ENCODE results near the gene WDR19. TPM values are rescaled to one million over a fixed set of nuclear protein-coding genes. Genes with fewer than 3 reads are reported as not detected.

The WDR19 gene
- total RNA-seq, 1 experiment from 2014 or later: 23.3 TPM

- DNase-seq: no peak
- Histone ChIP-seq H4K20me1 (ENCODE audit: control insufficient read depth, insufficient read depth, insufficient read length) (no peaks in the 10 kb centered on the region), H3K23me2 (ENCODE audit: insufficient read length, low read depth, low read length, poor library complexity, severe bottlenecking) (no peaks in the 10 kb centered on the region), H3K27ac (ENCODE audit: insufficient read length, low read depth, low read length) (no peak overlapping the region), H3K9me3 (ENCODE audit: control insufficient read depth, low read depth, low read length) (no peaks in the 10 kb centered on the region), H3T11ph (ENCODE audit: low read length) (no peak overlapping the region), H3K9ac (ENCODE audit: extremely low read depth, insufficient read length, low read length) (no peak overlapping the region), H3K4me2 (ENCODE audit: insufficient read depth, insufficient read length, low read length) (no peak overlapping the region), H2BK120ac (ENCODE audit: low read depth, low read length, poor library complexity, severe bottlenecking) (no peak overlapping the region), H3K18ac (ENCODE audit: insufficient read length, low read depth, low read length) (no peak overlapping the region), H3K27me3 (ENCODE audit: insufficient read depth, low read length) (no peaks in the 10 kb centered on the region), H2BK15ac (ENCODE audit: low read depth, low read length) (no peak overlapping the region), H4K8ac (replicated peaks; ENCODE audit: insufficient read length, low read depth, low read length) (no peak overlapping the region), H3K56ac (ENCODE audit: insufficient read length, low read depth, low read length) (no peak overlapping the region), H4K91ac (ENCODE audit: insufficient read length, low read depth, low read length) (no peak overlapping the region), H2BK5ac (ENCODE audit: insufficient read length, low read length) (no peak overlapping the region), H3K79me2 (ENCODE audit: insufficient read depth, low read length) (no peaks in the 10 kb centered on the region), H3K23ac (ENCODE audit: insufficient read length, low read depth, low read length) (no peak overlapping the region), H3K14ac (ENCODE audit: insufficient read depth, low read length) (no peak overlapping the region), H2BK20ac (ENCODE audit: low read depth, low read length, poor library complexity, severe bottlenecking) (no peak overlapping the region), H2BK12ac (ENCODE audit: insufficient read length, low read depth, low read length) (no peak overlapping the region), H3K4ac (ENCODE audit: low read depth, low read length) (no peak overlapping the region), H3K4me1 (ENCODE audit: insufficient read depth, low read length) (no peaks in the 10 kb centered on the region), H3K79me1 (ENCODE audit: insufficient read depth, low read depth, low read length, poor library complexity, severe bottlenecking) (no peaks in the 10 kb centered on the region), H2AFZ (ENCODE audit: low read length) (no peak overlapping the region), H2AK5ac (ENCODE audit: insufficient read length, low read length) (no peak overlapping the region), H4K5ac (ENCODE audit: insufficient read length, low read depth, low read length) (no peak overlapping the region)
- no peak overlapping the region for H3K27ac Mint-ChIP-seq
- H3K27me3 Mint-ChIP-seq (ENCODE audit: low read depth): no peaks in the 10 kb centered on the region
- no peak overlapping the region for H3K4me3 Mint-ChIP-seq
- no CpG with 5 or more reads among the region's 2 CpGs for WGBS (ENCODE audit: extremely low coverage, insufficient read length, low lambda C conversion rate)
- H3K4me1 Mint-ChIP-seq: no peaks in the 10 kb centered on the region
- TF ChIP-seq CTCF (conservative IDR thresholded peaks at IDR 0.05): no peak
- peaks cover 0 to 9% (median 3%) of the 10 kb centered on the region in 3 experiments; a peak in 2 of 7 replicates for H3K36me3 Mint-ChIP-seq (ENCODE audit: insufficient read depth in 1 of 3, low read depth in 3 of 3)
- H3K9me3 Mint-ChIP-seq: no peaks in the 10 kb centered on the region
Measured at GRCh38 chr4:39233114-39233513, 50.8 kb downstream of the WDR19 start.
